Endothelial cell of umbilical vein (primary cell): ENCODE results near the gene FAM149B1. TPM values are rescaled to one million over a fixed set of nuclear protein-coding genes. Genes with fewer than 3 reads are reported as not detected.

Experiments
- BruUV-seq: library from RNA; stranded (reverse); fragments of 400-500 nt; replicated peaks from 2 replicates; lab custom pipeline; 2021; lab: Mats Ljungman, UMichigan
- CTCF ChIA-PET: fragments of 300-600, 350-600 bp; sonication (Branson Sonifier 250); formaldehyde crosslinking; loops from one replicate; lab custom pipeline; 2021; ENCODE audit warnings: antibody characterized with exemption, inconsistent platforms; lab: Charles Lee
- POLR2A ChIA-PET: fragments of 300-600, 350-600 bp; sonication (Branson Sonifier 250); formaldehyde crosslinking; loops from one replicate; lab custom pipeline; 2021; ENCODE audit warnings: antibody characterized with exemption, inconsistent platforms; lab: Charles Lee
- DNase-seq: peaks from one replicate; pipeline ENCODE4 v3.0.0-alpha.2; 2011; ENCODE audit warnings: low read depth, low spot score
- FAIRE-seq: peaks from 2 replicates; lab custom pipeline; 2011; peaks lifted over from hg19 to GRCh38; lab: Jason Lieb, UNC
- H2AFZ ChIP-seq: 2 replicates; pipeline ENCODE4 v1.6.0; 2012; ENCODE audit warnings: low read depth, low read length, control low read depth, inconsistent platforms
- H3K27ac ChIP-seq: 2 replicates; pipeline ENCODE4 v1.5.1; 2011; ENCODE audit warnings: low read depth, mild to moderate bottlenecking, control low read depth, low read length, moderate library complexity; ENCODE audit not compliant: insufficient read depth
- H3K27me3 ChIP-seq, 2 experiments: 2 replicates each; pipeline versions ENCODE4 v1.6.0 to v1.6.1; 2011; ENCODE audit warnings: low read length in 2 of 2, mixed read lengths in 1 of 2; ENCODE audit not compliant: control insufficient read depth in 2 of 2, insufficient read depth in 2 of 2
- H3K36me3 ChIP-seq, 2 experiments: 2 replicates in 1 of 2; 3 replicates in 1 of 2; pipeline ENCODE4 v1.5.1; 2011; ENCODE audit warnings: low read length in 2 of 2, mild to moderate bottlenecking in 1 of 2, moderate library complexity in 1 of 2; ENCODE audit not compliant: control insufficient read depth in 2 of 2, insufficient read depth in 2 of 2; ENCODE audit errors: extremely low read depth in 1 of 2
- H3K4me1 ChIP-seq: 3 replicates; pipeline ENCODE4 v1.5.1; 2011; ENCODE audit warnings: mild to moderate bottlenecking, low read length; ENCODE audit not compliant: control insufficient read depth, insufficient read depth; ENCODE audit errors: extremely low read depth
- H3K4me2 ChIP-seq: 2 replicates; pipeline ENCODE4 v1.6.1; 2011; ENCODE audit warnings: low read length, control low read depth, mixed read lengths; ENCODE audit not compliant: insufficient read depth
- H3K4me3 ChIP-seq, 3 experiments: fragments of 200-600 bp in 1 of 3; sonication (generic), shearing (Covaris generic) in 1 of 3; replicated peaks in 1 of 3; 2 replicates each; pipeline ENCODE4 v1.5.1; 2011 to 2016; ENCODE audit warnings: control low read depth in 3 of 3, low read length in 3 of 3, mild to moderate bottlenecking in 2 of 3, inconsistent platforms in 1 of 3, low read depth in 1 of 3, moderate library complexity in 1 of 3; ENCODE audit not compliant: insufficient read depth in 1 of 3
- H3K79me2 ChIP-seq: 2 replicates; pipeline ENCODE4 v1.6.0; 2012; ENCODE audit warnings: low read length, inconsistent platforms; ENCODE audit not compliant: control insufficient read depth, insufficient read depth
- H3K9ac ChIP-seq: replicated peaks from 2 replicates; pipeline ENCODE3; 2011; ENCODE audit warnings: low read length, control low read depth; ENCODE audit not compliant: insufficient read depth; ENCODE audit errors: extremely low read depth
- H3K9me1 ChIP-seq: replicated peaks from 3 replicates; pipeline ENCODE4 v1.6.0; 2011; ENCODE audit warnings: mild to moderate bottlenecking, low read length; ENCODE audit not compliant: control insufficient read depth, insufficient read depth; ENCODE audit errors: extremely low read depth
- H3K9me3 ChIP-seq: replicated peaks from 2 replicates; pipeline ENCODE4 v1.5.1; 2012; ENCODE audit warnings: low read length, inconsistent platforms; ENCODE audit not compliant: control insufficient read depth, insufficient read depth
- H4K20me1 ChIP-seq: replicated peaks from 2 replicates; pipeline ENCODE3; 2011; ENCODE audit warnings: mild to moderate bottlenecking, low read length; ENCODE audit not compliant: control insufficient read depth, insufficient read depth; ENCODE audit errors: extremely low read depth
- CTCF ChIP-seq, 2 donors: IDR thresholded peaks; 1 replicate in 1 of 2; 2 replicates in 1 of 2; pipeline ENCODE4 v1.5.1; 2011; ENCODE audit warnings: low read length in 2 of 2, mild to moderate bottlenecking in 2 of 2, moderate library complexity in 2 of 2, control low read depth in 1 of 2, inconsistent platforms in 1 of 2, low read depth in 1 of 2; ENCODE audit not compliant: insufficient read depth in 1 of 2; ENCODE audit errors: extremely low read depth in 1 of 2
- FOS ChIP-seq: IDR thresholded peaks from 2 replicates; pipeline ENCODE4 v1.6.1; 2011; ENCODE audit warnings: mild to moderate bottlenecking, low read length, moderate library complexity, borderline replicate concordance; ENCODE audit not compliant: insufficient read depth
- GATA2 ChIP-seq: IDR thresholded peaks from 2 replicates; pipeline ENCODE4 v1.7.0; 2011; ENCODE audit warnings: low read depth, mild to moderate bottlenecking, moderate library complexity, mixed read lengths, low read length; ENCODE audit not compliant: insufficient read length, insufficient read depth
- MYC ChIP-seq: IDR thresholded peaks from one replicate; pipeline ENCODE4 v1.6.1; 2011; ENCODE audit warnings: mild to moderate bottlenecking, low read depth, low read length
- POLR2AphosphoS5 ChIP-seq: IDR thresholded peaks from 2 replicates; pipeline ENCODE4 v1.6.1; 2012; ENCODE audit warnings: low read depth, mild to moderate bottlenecking, control low read depth, low read length, moderate library complexity; ENCODE audit not compliant: insufficient read depth
- dilution Hi-C: fragments of 300-500 bp; cut with MboI; formaldehyde crosslinking; loops from one replicate; pipeline ENCODE4 v1.15.0; 2019; ENCODE audit warnings: low sequenced_read_pairs; ENCODE audit not compliant: extremely low pct_ligation_motif_present
- intact Hi-C: fragments of 100-400 bp; cut with micrococcal nuclease; formaldehyde crosslinking; loops from one replicate; pipeline ENCODE4 v1.10.0; 2022
- polyA plus RNA-seq, 4 experiments: library from polyadenylated mRNA; depleted of rRNA in 3 of 4; stranded (reverse) in 3 of 4; unstranded in 1 of 4; fragments of >200 nt; gene quantifications; 2 replicates each; pipeline versions ENCODE4 v1.2.1 to v1.2.3, GENCODE V29; 2011 to 2012; ENCODE audit warnings: missing spikeins in 1 of 4
- total RNA-seq: library from RNA; stranded (reverse); gene quantifications from 2 replicates; pipeline ENCODE4 v1.2.3, GENCODE V29; 2021

The FAM149B1 gene
- total and polyA plus RNA-seq, 2 donors (not counting 3 experiments of a cell fraction or from before 2014, with no cell fraction given) = 19.5 to 26.7 TPM

DNA sequence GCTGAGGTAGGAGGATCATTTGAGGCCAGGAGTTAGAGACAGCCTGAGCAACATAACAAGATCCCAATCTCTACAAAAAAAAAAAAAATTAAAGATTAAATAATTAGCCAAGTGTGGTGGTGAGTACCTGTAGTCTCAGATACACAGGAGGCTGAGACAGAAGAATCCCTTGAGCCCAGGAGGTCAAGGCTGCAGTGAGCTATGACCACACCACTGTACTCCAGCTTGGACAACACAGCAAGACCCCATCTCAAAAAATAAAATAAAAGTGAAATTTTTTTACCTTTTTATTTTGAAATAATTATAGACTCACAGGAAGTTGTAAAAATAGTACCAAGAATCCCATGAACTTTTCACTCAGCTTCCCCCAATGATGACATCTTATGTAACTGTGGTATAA is 4.9 kb downstream of the FAM149B1 start:
- H3K79me2 ChIP-seq = peaks cover 4% of the 10 kb centered on the region
- no peak for TF ChIP-seq MYC
- no TSS peak for BruUV-seq
- H3K9me3 ChIP-seq = no peaks in the 10 kb centered on the region
- FAIRE-seq = no peak
- H3K4me1 ChIP-seq = peaks cover 20% of the 10 kb centered on the region
- H3K27ac ChIP-seq = no peak overlapping the region
- H3K36me3 ChIP-seq = no peaks in the 10 kb centered on the region
- H4K20me1 ChIP-seq = no peaks in the 10 kb centered on the region
- no peaks in the 10 kb centered on the region for H3K9me1 ChIP-seq
- H2AFZ ChIP-seq = no peak overlapping the region
- H3K9ac ChIP-seq = no peak overlapping the region
- DNase-seq = no peak
- no peaks in the 10 kb centered on the region for H3K27me3 ChIP-seq
- ChIA-PET POLR2A (no interaction called here), CTCF (no interaction called here)
- H3K4me3 ChIP-seq = no peak overlapping the region
- intact Hi-C loops = no loop called here
- dilution Hi-C loops = no loop called here
- H3K4me2 ChIP-seq = no peak overlapping the region

DNA sequence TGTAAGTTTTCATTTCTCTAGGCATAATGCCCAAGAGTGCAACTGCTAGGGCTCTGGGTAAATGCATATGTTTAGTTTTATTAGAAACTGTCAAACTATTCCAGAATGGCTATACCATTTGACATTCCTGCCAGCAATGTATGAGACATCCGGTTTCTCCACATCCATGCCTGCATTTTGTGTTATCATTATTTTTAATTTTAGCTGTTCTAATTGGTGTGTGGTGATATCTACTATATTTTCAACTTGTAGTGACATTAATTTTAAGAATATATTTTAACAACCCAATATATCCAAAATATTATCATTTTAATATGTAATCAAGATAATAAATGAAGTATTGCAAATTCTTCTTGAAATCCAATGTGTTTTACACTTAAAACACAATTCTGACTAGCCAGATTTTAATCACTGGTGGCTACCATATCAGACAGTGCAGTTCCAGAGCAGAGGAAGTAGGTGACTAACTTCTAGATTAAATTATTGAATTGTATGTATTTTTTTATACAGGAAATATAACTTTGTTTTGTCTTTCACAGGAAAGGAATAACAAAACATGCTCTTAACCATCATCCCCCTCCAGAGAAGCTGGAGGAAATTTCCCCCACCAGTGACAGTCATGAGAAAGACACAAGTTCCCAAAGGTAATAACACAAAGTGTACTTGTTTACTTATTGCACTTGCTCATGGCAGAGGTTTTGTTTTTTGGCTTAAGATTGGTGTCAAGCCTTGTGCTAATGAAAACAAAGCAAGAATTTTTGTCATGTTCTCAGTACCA is 6.4 kb downstream of the FAM149B1 start:
- H3K4me3 ChIP-seq = peak overlapping the region in 1 of 3 experiments; percentile 6
- dilution Hi-C loops = no loop called here

More for the DNA sequence above, 6.4 kb downstream of the FAM149B1 start:
- ChIA-PET POLR2A (no interaction called here), CTCF (interaction anchor here (0.9 kb wide), 1 partner anchor 78 kb away, joined by 3 read pairs; the partner anchor contains the start of gene P4HA1)
- Histone ChIP-seq H3K27me3 (no peaks in the 10 kb centered on the region), H3K79me2 (no peaks in the 10 kb centered on the region), H3K27ac (peak overlapping the region; percentile 72), H3K9ac (no peak overlapping the region), H2AFZ (peak overlapping the region; percentile 32), H3K4me1 (peaks cover 14% of the 10 kb centered on the region), H3K9me3 (no peaks in the 10 kb centered on the region), H3K9me1 (no peaks in the 10 kb centered on the region), H3K4me2 (peak overlapping the region; percentile 78), H3K36me3 (no peaks in the 10 kb centered on the region), H4K20me1 (no peaks in the 10 kb centered on the region)
- peak; percentile 63 for DNase-seq
- BruUV-seq = no TSS peak
- no peak for TF ChIP-seq CTCF (IDR thresholded peaks at IDR 0.05; ENCODE audit: extremely low read depth in 1 of 2, insufficient read depth in 1 of 2, low read depth in 1 of 2, low read length in 2 of 2)
- peak; percentile 49 for TF ChIP-seq FOS
- peak; percentile 25 for TF ChIP-seq POLR2AphosphoS5
- peak; percentile 60 for TF ChIP-seq GATA2
- intact Hi-C loops = no loop called here
- FAIRE-seq = peak; percentile 33
